A673 (cell line): ENCODE data around the gene SH3TC2. TPM values are rescaled to one million over a fixed set of nuclear protein-coding genes. Genes with fewer than 3 reads are reported as not detected.

Experiments
- BruUV-seq: library from RNA; stranded (reverse); fragments of 400-500 nt; replicated peaks from 2 replicates; lab custom pipeline; 2021; lab: Mats Ljungman, UMichigan
- CTCF ChIA-PET: fragments of 300-600 bp; sonication (Branson Sonifier 250); formaldehyde crosslinking; loops from one replicate; lab custom pipeline; 2022; ENCODE audit warnings: antibody characterized with exemption; lab: Charles Lee
- POLR2A ChIA-PET: fragments of 300-600 bp; sonication (Branson Sonifier 250); formaldehyde crosslinking; loops from one replicate; lab custom pipeline; 2022; ENCODE audit warnings: antibody characterized with exemption; ENCODE audit not compliant: low non-redundant PET; lab: Charles Lee
- DNase-seq: peaks from one replicate; pipeline ENCODE4 v3.0.0-alpha.2; 2015; ENCODE audit warnings: low spot score
- H3K27ac ChIP-seq: fragments of 200-600 bp; sonication (generic); 2 replicates; pipeline ENCODE4 v1.5.1; 2016; ENCODE audit warnings: mixed run types, low read depth, mild to moderate bottlenecking, mixed read lengths, antibody characterized with exemption, low read length; ENCODE audit not compliant: poor library complexity, severe bottlenecking
- H3K27me3 ChIP-seq: fragments of 200-600 bp; sonication (generic); replicated peaks from 2 replicates; pipeline ENCODE4 v1.6.1; 2017; ENCODE audit warnings: mixed run types, low read depth, mild to moderate bottlenecking, mixed read lengths, antibody characterized with exemption, low read length; ENCODE audit not compliant: insufficient read depth, poor library complexity
- H3K36me3 ChIP-seq: fragments of 200-600 bp; sonication (generic); 2 replicates; pipeline ENCODE4 v1.6.1; 2016; ENCODE audit warnings: mixed run types, mild to moderate bottlenecking, mixed read lengths, antibody characterized with exemption, low read length; ENCODE audit not compliant: insufficient read depth, poor library complexity, severe bottlenecking
- H3K4me1 ChIP-seq: fragments of 200-600 bp; sonication (generic); 2 replicates; pipeline ENCODE4 v1.6.1; 2017; ENCODE audit warnings: mixed run types, mild to moderate bottlenecking, mixed read lengths, antibody characterized with exemption, low read length; ENCODE audit not compliant: insufficient read depth, poor library complexity, severe bottlenecking
- H3K4me3 ChIP-seq: fragments of 200-600 bp; sonication (generic); 2 replicates; pipeline ENCODE4 v1.5.1; 2016; ENCODE audit warnings: low read depth, mixed run types, mild to moderate bottlenecking, mixed read lengths, low read length; ENCODE audit not compliant: poor library complexity, severe bottlenecking
- H3K9me3 ChIP-seq: fragments of 200-600 bp; sonication (generic); 2 replicates; pipeline ENCODE4 v1.6.1; 2016; ENCODE audit warnings: mixed run types, low read depth, mild to moderate bottlenecking, mixed read lengths, antibody characterized with exemption, low read length; ENCODE audit not compliant: poor library complexity, severe bottlenecking
- CTCF ChIP-seq: fragments of 300-800, 200-600 bp; sonication (generic); conservative IDR thresholded peaks from 2 replicates; pipeline ENCODE4 v1.5.1; 2017; ENCODE audit warnings: low read depth, mild to moderate bottlenecking, antibody characterized with exemption, low read length, moderate library complexity, mixed read lengths
- EZH2 ChIP-seq: fragments of 200-600 bp; sonication (generic); IDR thresholded peaks from 2 replicates; pipeline ENCODE4 v1.6.1; 2017; ENCODE audit warnings: borderline replicate concordance, low read depth, mild to moderate bottlenecking, mixed read lengths, antibody characterized with exemption, low read length; ENCODE audit not compliant: poor library complexity, severe bottlenecking
- intact Hi-C: fragments of 100-400 bp; cut with micrococcal nuclease; formaldehyde crosslinking; loops from one replicate; pipeline ENCODE4 v1.10.0; 2022; ENCODE audit not compliant: unreplicated experiment
- total RNA-seq: library from RNA; stranded (reverse); gene quantifications from 2 replicates; pipeline ENCODE4 v1.2.3, GENCODE V29; 2021

Gene SH3TC2
- total RNA-seq, 1 experiment from 2014 or later, result 2.5 TPM

GRCh38 chr5:148992265-148992664 lies 70.6 kb downstream of the SH3TC2 start:
- TF ChIP-seq EZH2, result no peak
- no peak for TF ChIP-seq CTCF
- ChIA-PET CTCF (no interaction called here), POLR2A (no interaction called here)
- Histone ChIP-seq H3K4me3 (no peak overlapping the region), H3K27ac (no peak overlapping the region), H3K36me3 (no peaks in the 10 kb centered on the region), H3K9me3 (no peaks in the 10 kb centered on the region), H3K27me3 (peaks cover 3% of the 10 kb centered on the region), H3K4me1 (peaks cover 6% of the 10 kb centered on the region)
- intact Hi-C loops, result loop anchor here (10.0 kb wide), 1 partner anchor 167 kb away; the partner anchor contains the start of gene ADRB2
- BruUV-seq, result no TSS peak
- DNase-seq, result no peak

GRCh38 chr5:148991566-148991965 lies 71.3 kb downstream of the SH3TC2 start:
- peaks cover 3% of the 10 kb centered on the region for H3K27me3 ChIP-seq
- intact Hi-C loops, result loop anchor here (10.0 kb wide), 1 partner anchor 167 kb away; the partner anchor contains the start of gene ADRB2
- TF ChIP-seq EZH2 (no peak), CTCF (no peak)
- H3K9me3 ChIP-seq, result no peaks in the 10 kb centered on the region
- POLR2A ChIA-PET, result no interaction called here
- BruUV-seq, result no TSS peak
- peaks cover 5% of the 10 kb centered on the region for H3K4me1 ChIP-seq
- CTCF ChIA-PET, result no interaction called here
- H3K4me3 ChIP-seq, result no peak overlapping the region
- no peaks in the 10 kb centered on the region for H3K36me3 ChIP-seq
- DNase-seq, result no peak
- H3K27ac ChIP-seq, result no peak overlapping the region

GRCh38 chr5:148990817-148991216 lies 72.0 kb downstream of the SH3TC2 start:
- ChIA-PET CTCF (no interaction called here), POLR2A (no interaction called here)
- Histone ChIP-seq H3K27ac (no peak overlapping the region), H3K4me1 (peaks cover 4% of the 10 kb centered on the region), H3K27me3 (peaks cover 3% of the 10 kb centered on the region), H3K9me3 (no peaks in the 10 kb centered on the region), H3K36me3 (no peaks in the 10 kb centered on the region), H3K4me3 (no peak overlapping the region)
- TF ChIP-seq CTCF (no peak), EZH2 (no peak)
- BruUV-seq, result no TSS peak
- intact Hi-C loops, result loop anchor here (10.0 kb wide), 1 partner anchor 166 kb away; the partner anchor contains the start of gene ADRB2
- no peak for DNase-seq
